BE2C (cell line): ENCODE data around the gene CIBAR2.
"Not testable (repeated sequence)": the region's sequence is repeated elsewhere in the genome, so short reads cannot be mapped to it uniquely, and the experiment has no call there.

ENCODE experiments used
- DNase-seq: peaks from one replicate; pipeline ENCODE4 v3.0.0-alpha.2; 2020
- H3K27me3 ChIP-seq: fragments of 250-450 bp; sonication (Bioruptor Pico); 2 replicates; pipeline ENCODE4 v1.5.1; 2020; ENCODE audit warnings: mild to moderate bottlenecking
- H3K36me3 ChIP-seq: fragments of 250-450 bp; sonication (Bioruptor Pico); 2 replicates; pipeline ENCODE4 v1.5.1; 2020; ENCODE audit warnings: mild to moderate bottlenecking
- H3K4me1 ChIP-seq: fragments of 250-450 bp; sonication (Bioruptor Pico); 2 replicates; pipeline ENCODE4 v1.5.1; 2020
- H3K4me3 ChIP-seq: 2 replicates; pipeline ENCODE4 v1.5.1; 2011; ENCODE audit warnings: low read depth, low read length
- H3K9me3 ChIP-seq: fragments of 250-450 bp; sonication (Bioruptor Pico); 2 replicates; pipeline ENCODE4 v1.5.1; 2020
- CTCF ChIP-seq: IDR thresholded peaks from 2 replicates; pipeline ENCODE4 v1.5.1; 2012; ENCODE audit warnings: mild to moderate bottlenecking, low read depth, low read length

Gene CIBAR2

GRCh38 chr16:85054948-85055492 lies 57.3 kb downstream of the CIBAR2 start:
- Histone ChIP-seq H3K4me1 (peaks cover 6% of the 10 kb centered on the region), H3K9me3 (no peaks in the 10 kb centered on the region), H3K4me3 (no peak overlapping the region), H3K36me3 (no peaks in the 10 kb centered on the region), H3K27me3 (no peaks in the 10 kb centered on the region)
- no peak for DNase-seq
- no peak for TF ChIP-seq CTCF

- H3K9me3 ChIP-seq, H3K36me3 ChIP-seq, H3K4me3 ChIP-seq, DNase-seq, H3K4me1 ChIP-seq, H3K27me3 ChIP-seq: not testable (repeated sequence)
Observed at GRCh38 chr16:85054321-85054720, 58.0 kb downstream of the CIBAR2 start.

- H3K36me3 ChIP-seq = no peaks in the 10 kb centered on the region
- no peaks in the 10 kb centered on the region for H3K9me3 ChIP-seq
- no peaks in the 10 kb centered on the region for H3K27me3 ChIP-seq
- TF ChIP-seq CTCF = no peak
- DNase-seq = no peak
- no peak overlapping the region for H3K4me3 ChIP-seq
- H3K4me1 ChIP-seq = peaks cover 6% of the 10 kb centered on the region
Observed at GRCh38 chr16:85052536-85052935, 59.7 kb downstream of the CIBAR2 start.

GRCh38 chr16:85051683-85052082 lies 60.6 kb downstream of the CIBAR2 start:
- DNase-seq = no peak
- H3K9me3 ChIP-seq = no peaks in the 10 kb centered on the region
- TF ChIP-seq CTCF = no peak
- no peaks in the 10 kb centered on the region for H3K36me3 ChIP-seq
- no peaks in the 10 kb centered on the region for H3K27me3 ChIP-seq
- no peak overlapping the region for H3K4me3 ChIP-seq
- peaks cover 6% of the 10 kb centered on the region for H3K4me1 ChIP-seq

- Histone ChIP-seq H3K9me3 (no peaks in the 10 kb centered on the region), H3K27me3 (no peaks in the 10 kb centered on the region), H3K4me1 (peaks cover 5% of the 10 kb centered on the region), H3K4me3 (no peak overlapping the region), H3K36me3 (no peaks in the 10 kb centered on the region)
- TF ChIP-seq CTCF = no peak
- no peak for DNase-seq
Observed at GRCh38 chr16:85051067-85051581, 61.1 kb downstream of the CIBAR2 start.

GRCh38 chr16:85049706-85050305 lies 62.5 kb downstream of the CIBAR2 start:
- Histone ChIP-seq H3K27me3 (no peaks in the 10 kb centered on the region), H3K4me3 (no peak overlapping the region), H3K36me3 (no peaks in the 10 kb centered on the region), H3K4me1 (no peaks in the 10 kb centered on the region; the same call in 1 of the 2 replicates), H3K9me3 (no peaks in the 10 kb centered on the region)
- DNase-seq = no peak
- TF ChIP-seq CTCF = no peak
